GM23338 (cell line): Measurements from ENCODE around the gene CD14. TPM values are rescaled to one million over a fixed set of nuclear protein-coding genes. Genes with fewer than 3 reads are reported as not detected.
"Not testable (repeated sequence)": the region's sequence is repeated elsewhere in the genome, so short reads cannot be mapped to it uniquely, and the experiment has no call there.

Experiments
- ATAC-seq: fragments of 200-7000 bp; cut with Tn5 transposase; 3 replicates; pipeline ENCODE4 v1.9.1; 2020
- DNase-seq: peaks from one replicate; pipeline ENCODE4 v3.0.0-alpha.2; 2015; ENCODE audit warnings: low spot score
- H2AFZ ChIP-seq: fragments of 200-600 bp; sonication (generic); 2 replicates; pipeline ENCODE4 v1.8.0; 2016; ENCODE audit warnings: antibody characterized with exemption, mild to moderate bottlenecking, moderate library complexity
- H3F3A ChIP-seq: fragments of 200-600 bp; sonication (generic); replicated peaks from 2 replicates; pipeline ENCODE4 v1.8.0; 2017; ENCODE audit warnings: antibody characterized with exemption, mixed run types, low read depth
- H3K27ac ChIP-seq: fragments of 200-600 bp; sonication (generic); 2 replicates; pipeline ENCODE4 v1.6.1; 2016; ENCODE audit warnings: low read depth
- H3K27me3 ChIP-seq: fragments of 200-600 bp; sonication (generic); 2 replicates; pipeline ENCODE4 v1.8.0; 2016; ENCODE audit warnings: mild to moderate bottlenecking, mixed run types, moderate library complexity; ENCODE audit not compliant: insufficient read depth
- H3K36me3 ChIP-seq: fragments of 200-600 bp; sonication (generic); 2 replicates; pipeline ENCODE4 v1.8.0; 2016; ENCODE audit warnings: mild to moderate bottlenecking; ENCODE audit not compliant: insufficient read depth
- H3K4me1 ChIP-seq: fragments of 200-600 bp; sonication (generic); 2 replicates; pipeline ENCODE4 v1.8.0; 2016; ENCODE audit warnings: mild to moderate bottlenecking, moderate library complexity; ENCODE audit not compliant: insufficient read depth
- H3K4me2 ChIP-seq: fragments of 200-600 bp; sonication (generic); 2 replicates; pipeline ENCODE4 v1.7.1; 2017; ENCODE audit warnings: mixed run types
- H3K4me3 ChIP-seq: fragments of 200-600 bp; sonication (generic); 2 replicates; pipeline ENCODE4 v1.6.1; 2016; ENCODE audit warnings: mixed run types
- H3K79me2 ChIP-seq: fragments of 200-600 bp; sonication (generic); replicated peaks from 2 replicates; pipeline ENCODE4 v1.8.0; 2017; ENCODE audit warnings: mild to moderate bottlenecking; ENCODE audit not compliant: insufficient read depth
- H3K9me2 ChIP-seq: fragments of 200-600 bp; sonication (generic); 2 replicates; pipeline ENCODE4 v1.8.0; 2017; ENCODE audit not compliant: insufficient read depth
- H4K20me1 ChIP-seq: fragments of 200-600 bp; sonication (generic); replicated peaks from 2 replicates; pipeline ENCODE4 v1.8.0; 2017; ENCODE audit warnings: mild to moderate bottlenecking; ENCODE audit not compliant: insufficient read depth
- H3K27ac Mint-ChIP-seq: 2 replicates; pipeline ENCODE4 v1.8.0; 2020; ENCODE audit warnings: inconsistent platforms, mild to moderate bottlenecking, moderate library complexity, mixed read lengths
- H3K27me3 Mint-ChIP-seq: 3 replicates; pipeline ENCODE4 v1.8.0; 2022; ENCODE audit warnings: low read depth, mild to moderate bottlenecking, moderate library complexity, mixed read lengths, inconsistent platforms; ENCODE audit not compliant: insufficient read depth, poor library complexity
- H3K36me3 Mint-ChIP-seq: 3 replicates; pipeline ENCODE4 v1.8.0; 2021; ENCODE audit warnings: low read depth, mild to moderate bottlenecking, inconsistent platforms, moderate library complexity, mixed read lengths
- H3K4me1 Mint-ChIP-seq: 3 replicates; pipeline ENCODE4 v1.8.0; 2020; ENCODE audit warnings: mild to moderate bottlenecking, inconsistent platforms, mixed read lengths
- H3K4me3 Mint-ChIP-seq: 3 replicates; pipeline ENCODE4 v1.8.0; 2021; ENCODE audit warnings: moderate library complexity, mild to moderate bottlenecking, inconsistent platforms, mixed read lengths
- H3K9me3 Mint-ChIP-seq: 3 replicates; pipeline ENCODE4 v1.8.0; 2020; ENCODE audit warnings: moderate library complexity, mild to moderate bottlenecking, inconsistent platforms, mixed read lengths
- POLR2AphosphoS5 ChIP-seq: IDR thresholded peaks from 2 replicates; pipeline ENCODE4 v1.6.1; 2016; ENCODE audit warnings: antibody characterized with exemption, low read depth
- ZNF331 ChIP-seq: fragments of 250-450 bp; sonication (Bioruptor Pico); IDR thresholded peaks from 2 replicates; pipeline ENCODE4 v1.5.0; 2020; ENCODE audit warnings: low read depth, mild to moderate bottlenecking, moderate library complexity
- polyA plus RNA-seq: library from polyadenylated mRNA; unstranded; fragments of >200 nt; fragmentation: Nextera tagmentation; extraction: Ambion mirVana; gene quantifications from 2 replicates; pipeline ENCODE4 v1.2.1, GENCODE V29; 2016
- total RNA-seq: library from RNA; depleted of rRNA; stranded (reverse); fragments of >200 nt; shearing (Covaris generic); gene quantifications from 2 replicates; pipeline ENCODE4 v1.2.3, GENCODE V29; 2014
- TF ChIP-seq, protein P1 (sequence below): fragments of 250-450 bp; sonication (Bioruptor Pico); IDR thresholded peaks from 2 replicates; pipeline ENCODE4 v1.5.0; 2020; ENCODE audit warnings: mild to moderate bottlenecking, moderate library complexity

The CD14 gene
- total and polyA plus RNA-seq, 2 experiments from 2014 or later = not detected

DNA sequence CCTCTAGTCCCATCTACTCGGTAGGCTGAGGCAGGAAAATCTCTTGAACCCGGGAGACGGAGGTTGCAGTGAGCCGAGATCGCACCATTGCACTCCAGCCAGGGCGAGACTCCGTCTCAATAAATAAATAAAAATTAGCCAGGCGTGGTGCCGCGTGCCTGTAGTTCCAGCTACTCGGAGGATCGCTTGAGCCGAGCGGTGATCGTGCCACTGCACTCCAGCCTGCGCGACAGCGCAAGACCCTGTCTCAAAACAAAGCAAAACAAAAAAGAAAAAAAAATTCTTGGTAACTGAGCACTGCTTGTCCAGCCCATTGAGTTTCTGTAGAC, 31.0 kb upstream of the CD14 start:
- H3K4me3 ChIP-seq = peak overlapping the region; percentile 98
- peaks cover 22% of the 10 kb centered on the region for H3K36me3 ChIP-seq
- H3K79me2 ChIP-seq = peaks cover 25% of the 10 kb centered on the region
- H3K9me3 Mint-ChIP-seq = no peaks in the 10 kb centered on the region; the same call in 2 of the 3 replicates
- peaks cover 4% of the 10 kb centered on the region for H3K4me1 Mint-ChIP-seq
- H3K9me2 ChIP-seq = no peaks in the 10 kb centered on the region
- no peak for TF ChIP-seq ZNF331 (CRISPR knock-in tag)
- no peaks in the 10 kb centered on the region; the same call in 1 of the 2 replicates for H3F3A ChIP-seq
- peak overlapping the region; percentile 86 for H3K4me2 ChIP-seq
- ATAC-seq (peak; percentile 7), DNase-seq (no peak)
- no peaks in the 10 kb centered on the region; the same call in 1 of the 2 replicates for H4K20me1 ChIP-seq
- peaks cover 70% of the 10 kb centered on the region for H3K36me3 Mint-ChIP-seq
- H3K27ac Mint-ChIP-seq = peak overlapping the region; percentile 92; the same call in 1 of the 2 replicates
- peak overlapping the region; percentile 99 for H2AFZ ChIP-seq
- H3K27me3 Mint-ChIP-seq = peaks cover 5% of the 10 kb centered on the region
- peak overlapping the region; percentile 99 for H3K4me3 Mint-ChIP-seq
- H3K27ac ChIP-seq = no peak overlapping the region
- no peaks in the 10 kb centered on the region for H3K4me1 ChIP-seq
- H3K27me3 ChIP-seq = no peaks in the 10 kb centered on the region

DNA sequence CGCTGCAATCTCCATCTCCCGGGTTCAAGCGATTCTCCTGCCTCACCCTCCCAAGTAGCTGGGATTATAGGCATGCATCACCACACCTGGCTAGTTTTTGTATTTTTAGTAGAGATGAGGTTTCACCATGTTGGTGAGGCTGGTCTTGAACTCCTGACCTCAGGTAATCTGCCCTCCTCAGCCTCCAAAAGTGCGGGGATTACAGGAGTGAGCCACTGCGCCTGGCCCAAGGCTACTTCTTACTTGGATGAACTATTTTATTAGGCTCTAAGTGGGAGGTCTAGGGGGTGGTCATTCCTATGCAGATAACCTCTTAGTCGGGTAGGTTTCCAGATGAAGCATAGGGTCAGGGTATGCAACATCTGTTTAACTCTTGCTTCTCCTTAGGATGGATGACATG, 27.4 kb upstream of the CD14 start:
- H3K27ac Mint-ChIP-seq, H3K4me1 Mint-ChIP-seq, H3F3A ChIP-seq, H2AFZ ChIP-seq, H3K4me1 ChIP-seq, H3K27me3 Mint-ChIP-seq, H3K27ac ChIP-seq, H3K4me2 ChIP-seq, H3K4me3 Mint-ChIP-seq, H3K9me3 Mint-ChIP-seq, H3K9me2 ChIP-seq, H3K4me3 ChIP-seq, H3K27me3 ChIP-seq, DNase-seq, ATAC-seq, H3K79me2 ChIP-seq, H4K20me1 ChIP-seq: not testable (repeated sequence)
- peaks cover 68% of the 10 kb centered on the region for H3K36me3 Mint-ChIP-seq
- H3K36me3 ChIP-seq = peaks cover 40% of the 10 kb centered on the region

DNA sequence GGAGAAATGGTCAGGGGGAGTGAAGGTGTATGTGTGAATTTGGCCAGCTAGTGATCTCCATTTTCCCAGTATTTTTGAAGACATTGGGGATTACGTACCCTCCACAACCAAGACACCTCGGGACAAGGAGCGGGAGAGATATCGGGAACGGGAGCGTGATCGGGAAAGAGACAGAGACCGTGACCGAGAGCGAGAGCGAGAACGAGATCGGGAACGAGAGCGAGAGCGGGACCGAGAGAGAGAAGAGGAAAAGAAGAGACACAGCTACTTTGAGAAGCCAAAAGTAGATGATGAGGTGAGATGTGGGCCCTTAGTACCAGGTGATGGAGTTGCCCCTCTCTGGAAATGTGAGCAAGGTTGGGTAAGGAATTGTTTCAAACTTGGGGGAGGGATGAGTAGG, 25.9 kb upstream of the CD14 start:
- Mint-ChIP-seq H3K27ac (no peak overlapping the region), H3K4me3 (no peak overlapping the region), H3K4me1 (no peaks in the 10 kb centered on the region), H3K9me3 (no peaks in the 10 kb centered on the region), H3K27me3 (no peaks in the 10 kb centered on the region), H3K36me3 (peaks cover 83% of the 10 kb centered on the region)
- Histone ChIP-seq H3K79me2 (no peaks in the 10 kb centered on the region), H3K27me3 (no peaks in the 10 kb centered on the region), H3K4me3 (no peak overlapping the region), H3K9me2 (no peaks in the 10 kb centered on the region), H3K27ac (no peak overlapping the region), H3K36me3 (peaks cover 45% of the 10 kb centered on the region), H3K4me2 (no peak overlapping the region), H3F3A (no peaks in the 10 kb centered on the region), H3K4me1 (no peaks in the 10 kb centered on the region), H4K20me1 (peaks cover 7% of the 10 kb centered on the region), H2AFZ (no peak overlapping the region)
- ATAC-seq = no peak
- DNase-seq = no peak
- no peak for TF ChIP-seq ZNF331 (CRISPR knock-in tag)
- TF ChIP-seq POLR2AphosphoS5 = no peak
- TF ChIP-seq, protein P1, sequence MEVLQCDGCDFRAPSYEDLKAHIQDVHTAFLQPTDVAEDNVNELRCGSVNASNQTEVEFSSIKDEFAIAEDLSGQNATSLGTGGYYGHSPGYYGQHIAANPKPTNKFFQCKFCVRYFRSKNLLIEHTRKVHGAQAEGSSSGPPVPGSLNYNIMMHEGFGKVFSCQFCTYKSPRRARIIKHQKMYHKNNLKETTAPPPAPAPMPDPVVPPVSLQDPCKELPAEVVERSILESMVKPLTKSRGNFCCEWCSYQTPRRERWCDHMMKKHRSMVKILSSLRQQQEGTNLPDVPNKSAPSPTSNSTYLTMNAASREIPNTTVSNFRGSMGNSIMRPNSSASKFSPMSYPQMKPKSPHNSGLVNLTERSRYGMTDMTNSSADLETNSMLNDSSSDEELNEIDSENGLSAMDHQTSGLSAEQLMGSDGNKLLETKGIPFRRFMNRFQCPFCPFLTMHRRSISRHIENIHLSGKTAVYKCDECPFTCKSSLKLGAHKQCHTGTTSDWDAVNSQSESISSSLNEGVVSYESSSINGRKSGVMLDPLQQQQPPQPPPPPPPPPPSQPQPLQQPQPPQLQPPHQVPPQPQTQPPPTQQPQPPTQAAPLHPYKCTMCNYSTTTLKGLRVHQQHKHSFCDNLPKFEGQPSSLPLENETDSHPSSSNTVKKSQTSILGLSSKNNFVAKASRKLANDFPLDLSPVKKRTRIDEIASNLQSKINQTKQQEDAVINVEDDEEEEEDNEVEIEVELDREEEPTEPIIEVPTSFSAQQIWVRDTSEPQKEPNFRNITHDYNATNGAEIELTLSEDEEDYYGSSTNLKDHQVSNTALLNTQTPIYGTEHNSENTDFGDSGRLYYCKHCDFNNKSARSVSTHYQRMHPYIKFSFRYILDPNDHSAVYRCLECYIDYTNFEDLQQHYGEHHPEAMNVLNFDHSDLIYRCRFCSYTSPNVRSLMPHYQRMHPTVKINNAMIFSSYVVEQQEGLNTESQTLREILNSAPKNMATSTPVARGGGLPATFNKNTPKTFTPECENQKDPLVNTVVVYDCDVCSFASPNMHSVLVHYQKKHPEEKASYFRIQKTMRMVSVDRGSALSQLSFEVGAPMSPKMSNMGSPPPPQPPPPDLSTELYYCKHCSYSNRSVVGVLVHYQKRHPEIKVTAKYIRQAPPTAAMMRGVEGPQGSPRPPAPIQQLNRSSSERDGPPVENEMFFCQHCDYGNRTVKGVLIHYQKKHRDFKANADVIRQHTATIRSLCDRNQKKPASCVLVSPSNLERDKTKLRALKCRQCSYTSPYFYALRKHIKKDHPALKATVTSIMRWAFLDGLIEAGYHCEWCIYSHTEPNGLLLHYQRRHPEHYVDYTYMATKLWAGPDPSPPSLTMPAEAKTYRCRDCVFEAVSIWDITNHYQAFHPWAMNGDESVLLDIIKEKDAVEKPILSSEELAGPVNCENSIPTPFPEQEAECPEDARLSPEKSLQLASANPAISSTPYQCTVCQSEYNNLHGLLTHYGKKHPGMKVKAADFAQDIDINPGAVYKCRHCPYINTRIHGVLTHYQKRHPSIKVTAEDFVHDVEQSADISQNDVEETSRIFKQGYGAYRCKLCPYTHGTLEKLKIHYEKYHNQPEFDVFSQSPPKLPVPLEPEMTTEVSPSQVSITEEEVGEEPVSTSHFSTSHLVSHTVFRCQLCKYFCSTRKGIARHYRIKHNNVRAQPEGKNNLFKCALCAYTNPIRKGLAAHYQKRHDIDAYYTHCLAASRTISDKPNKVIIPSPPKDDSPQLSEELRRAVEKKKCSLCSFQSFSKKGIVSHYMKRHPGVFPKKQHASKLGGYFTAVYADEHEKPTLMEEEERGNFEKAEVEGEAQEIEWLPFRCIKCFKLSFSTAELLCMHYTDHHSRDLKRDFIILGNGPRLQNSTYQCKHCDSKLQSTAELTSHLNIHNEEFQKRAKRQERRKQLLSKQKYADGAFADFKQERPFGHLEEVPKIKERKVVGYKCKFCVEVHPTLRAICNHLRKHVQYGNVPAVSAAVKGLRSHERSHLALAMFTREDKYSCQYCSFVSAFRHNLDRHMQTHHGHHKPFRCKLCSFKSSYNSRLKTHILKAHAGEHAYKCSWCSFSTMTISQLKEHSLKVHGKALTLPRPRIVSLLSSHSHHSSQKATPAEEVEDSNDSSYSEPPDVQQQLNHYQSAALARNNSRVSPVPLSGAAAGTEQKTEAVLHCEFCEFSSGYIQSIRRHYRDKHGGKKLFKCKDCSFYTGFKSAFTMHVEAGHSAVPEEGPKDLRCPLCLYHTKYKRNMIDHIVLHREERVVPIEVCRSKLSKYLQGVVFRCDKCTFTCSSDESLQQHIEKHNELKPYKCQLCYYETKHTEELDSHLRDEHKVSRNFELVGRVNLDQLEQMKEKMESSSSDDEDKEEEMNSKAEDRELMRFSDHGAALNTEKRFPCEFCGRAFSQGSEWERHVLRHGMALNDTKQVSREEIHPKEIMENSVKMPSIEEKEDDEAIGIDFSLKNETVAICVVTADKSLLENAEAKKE (CRISPR knock-in tag) = no peak
